MV-4-11 (cell line): ENCODE results near the gene CAPZA2.
A peak's percentile ranks its signal among the peaks of the same experiment; 100 is the strongest.
"Not testable (repeated sequence)": the region's sequence is repeated elsewhere in the genome, so short reads cannot be mapped to it uniquely, and the experiment has no call there.

Experiments
- DNase-seq: peaks from one replicate; lab custom pipeline; 2025; lab: John Stamatoyannopoulos, UW

The CAPZA2 gene

DNA sequence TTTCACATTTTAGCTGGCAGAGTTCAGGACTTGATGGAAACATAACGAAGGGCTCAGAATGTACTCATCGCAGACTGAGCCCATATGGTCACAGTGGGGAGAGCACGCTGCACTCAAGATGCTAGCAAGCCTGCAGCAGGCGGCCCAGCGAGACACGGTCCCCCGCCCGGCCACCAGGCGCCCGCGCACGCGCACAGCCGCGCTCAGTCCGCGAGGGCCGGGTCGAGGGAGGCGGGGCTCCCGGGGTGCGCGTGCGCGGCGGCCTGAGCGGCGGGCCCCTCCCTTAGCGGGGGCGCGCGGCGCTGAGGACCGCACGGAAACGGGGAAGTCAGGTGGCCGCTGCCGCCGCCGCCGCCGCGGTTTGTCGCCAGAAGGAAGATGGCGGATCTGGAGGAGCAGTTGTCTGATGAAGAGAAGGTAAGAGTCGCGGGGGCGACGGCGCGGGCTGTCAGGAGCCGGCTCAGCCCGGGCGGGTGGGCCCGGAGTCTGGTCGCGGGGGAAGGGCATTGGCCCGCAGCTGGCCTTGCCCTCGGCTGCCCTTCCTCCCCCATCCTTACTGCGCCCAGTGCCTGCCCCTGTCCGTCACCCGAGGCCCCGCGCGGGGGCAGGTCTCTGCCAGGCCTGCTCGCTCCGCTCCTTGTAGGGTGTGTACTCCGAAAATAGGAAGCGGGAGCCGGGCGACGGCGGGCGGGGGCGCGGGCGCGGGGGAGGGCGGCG lies at the start of gene CAPZA2:
TSS of gene CAPZA2 (plus strand) at position 354 of the 717 bp plus-strand sequence. CDS start at position 379, 25 bp downstream.
- DNase-seq: peak; percentile 85

DNA sequence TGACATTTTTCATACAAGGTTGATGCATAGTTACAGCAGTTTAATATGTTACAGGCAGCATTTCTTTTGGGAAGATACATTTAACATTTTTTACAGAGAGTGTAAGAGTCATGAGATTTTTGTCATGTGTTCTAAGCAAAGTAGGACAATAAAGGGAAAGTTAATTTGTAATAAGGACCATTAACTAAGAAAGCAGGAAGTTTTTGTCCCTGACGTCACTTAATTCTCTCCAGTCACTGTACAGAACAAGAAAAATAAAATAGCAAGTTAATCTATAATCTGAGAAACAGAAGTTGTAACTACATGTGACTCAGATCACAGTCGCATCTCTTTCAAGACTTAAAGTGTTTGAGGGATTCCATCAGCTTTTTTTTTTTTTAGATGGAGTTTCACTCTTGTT lies 49.5 kb upstream of the CAPZA2 start:
- no peak for DNase-seq

DNA sequence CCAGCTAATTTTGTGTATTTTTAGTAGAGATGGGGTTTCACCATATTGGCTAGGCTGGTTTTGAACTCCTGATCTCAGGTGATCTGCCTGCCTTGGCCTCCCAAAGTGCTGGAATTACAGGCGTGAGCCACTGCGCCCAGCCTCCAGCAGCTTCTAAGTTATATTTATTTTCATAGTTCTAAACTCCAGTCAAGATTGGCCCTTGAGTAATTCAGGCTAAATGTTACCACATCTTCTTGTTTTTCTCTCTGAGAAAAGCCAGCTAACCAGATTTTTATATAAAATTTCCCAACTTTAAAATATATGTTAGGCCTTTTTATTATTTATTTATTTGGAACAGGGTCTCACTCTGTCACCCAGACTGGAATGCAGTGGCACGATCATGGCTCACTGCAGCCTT lies 49.0 kb upstream of the CAPZA2 start:
- DNase-seq: not testable (repeated sequence)

DNA sequence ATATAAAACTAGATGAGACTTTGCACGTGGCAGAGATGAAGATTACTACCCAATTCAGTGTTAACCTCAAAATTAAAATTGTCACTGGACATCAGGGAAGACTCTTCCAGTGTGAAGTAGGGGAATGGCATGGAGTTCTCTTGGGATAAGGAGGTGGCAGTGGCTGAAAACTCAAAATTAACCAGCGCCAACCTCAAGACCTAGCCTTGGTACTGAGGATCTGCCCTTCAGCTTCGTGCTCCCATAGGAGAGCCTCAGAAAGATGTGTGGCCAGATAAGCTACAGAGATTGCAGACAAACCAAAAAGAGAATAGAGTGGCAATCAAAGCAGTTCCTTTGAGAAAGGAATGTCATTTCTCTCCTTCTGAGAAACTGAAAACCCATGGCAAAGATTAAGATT lies 47.3 kb upstream of the CAPZA2 start:
- no peak for DNase-seq

DNA sequence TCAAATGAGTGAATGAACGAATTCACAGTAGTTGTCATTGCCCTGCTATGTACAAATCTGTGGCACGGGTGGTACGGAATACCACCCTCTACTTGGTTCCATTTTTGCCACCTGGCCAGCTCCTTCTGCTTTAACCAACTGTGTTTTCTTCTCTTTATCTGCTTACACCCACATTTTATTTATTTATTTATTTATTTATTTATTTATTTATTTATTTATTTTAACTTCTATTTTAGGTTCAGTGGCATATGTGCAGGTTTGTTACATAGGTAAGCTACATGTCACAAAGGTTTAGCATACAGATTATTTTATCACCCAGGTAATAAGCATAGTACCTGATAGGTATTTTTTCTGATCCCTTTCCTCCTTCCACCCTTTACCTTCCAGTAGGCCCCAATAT lies 42.2 kb upstream of the CAPZA2 start:
- DNase-seq: no peak

DNA sequence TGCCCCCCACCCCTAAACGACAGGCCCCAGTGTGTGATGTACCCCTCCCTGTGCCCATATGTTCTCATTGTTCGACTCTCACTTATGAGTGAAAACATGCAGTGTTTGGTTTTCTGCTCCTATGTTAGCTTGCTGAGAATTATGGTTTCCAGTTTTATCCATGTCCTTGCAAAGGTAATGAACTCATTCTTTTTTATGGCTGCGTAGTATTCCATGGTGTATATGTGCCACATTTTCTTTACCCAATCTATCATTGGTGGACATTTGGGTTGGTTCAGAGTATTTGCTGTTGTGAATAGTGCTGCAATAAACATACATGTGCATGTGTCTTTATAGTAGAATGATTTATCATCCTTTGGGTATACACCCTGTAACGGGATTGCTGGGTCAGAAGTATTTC lies 40.7 kb upstream of the CAPZA2 start:
- not testable (repeated sequence) for DNase-seq

DNA sequence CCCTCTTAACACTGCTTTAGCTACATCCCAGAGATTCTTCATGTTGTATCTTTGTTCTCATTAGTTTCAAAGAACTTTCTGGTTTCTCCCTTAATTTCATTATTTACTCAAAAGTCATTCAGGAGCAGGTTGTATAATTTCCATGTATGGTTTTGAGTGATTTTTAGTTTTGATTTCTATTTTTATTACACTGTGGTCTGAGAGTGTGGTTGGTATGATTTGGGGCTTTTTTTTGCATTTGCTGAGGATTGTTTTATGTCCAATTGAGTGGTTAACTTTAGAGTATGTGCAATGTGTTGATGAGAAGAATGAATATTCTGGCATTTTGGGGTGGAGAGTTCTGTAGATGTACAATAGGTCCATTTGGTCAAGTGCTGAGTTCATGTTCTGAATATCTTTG lies 37.9 kb upstream of the CAPZA2 start:
- no peak for DNase-seq

DNA sequence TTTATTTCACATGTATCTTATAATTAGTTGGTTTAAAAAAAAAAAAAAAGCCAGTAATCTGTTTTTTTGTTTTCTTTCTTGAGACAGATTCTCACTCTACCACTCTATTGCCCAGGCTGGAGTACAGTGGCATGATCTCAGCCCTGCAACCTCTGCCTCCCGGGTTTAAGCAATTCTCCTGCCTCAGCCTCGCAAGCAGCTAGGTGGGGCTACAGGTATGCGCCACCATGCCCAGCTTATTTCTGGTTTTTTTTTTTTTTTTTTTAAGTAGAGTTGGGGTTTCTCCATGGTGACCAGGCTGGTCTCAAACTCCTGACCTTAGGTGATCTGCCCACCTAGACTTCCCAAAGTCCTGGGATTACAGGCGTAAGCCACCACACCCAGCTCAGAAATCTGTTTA lies 34.1 kb upstream of the CAPZA2 start:
- no peak for DNase-seq

DNA sequence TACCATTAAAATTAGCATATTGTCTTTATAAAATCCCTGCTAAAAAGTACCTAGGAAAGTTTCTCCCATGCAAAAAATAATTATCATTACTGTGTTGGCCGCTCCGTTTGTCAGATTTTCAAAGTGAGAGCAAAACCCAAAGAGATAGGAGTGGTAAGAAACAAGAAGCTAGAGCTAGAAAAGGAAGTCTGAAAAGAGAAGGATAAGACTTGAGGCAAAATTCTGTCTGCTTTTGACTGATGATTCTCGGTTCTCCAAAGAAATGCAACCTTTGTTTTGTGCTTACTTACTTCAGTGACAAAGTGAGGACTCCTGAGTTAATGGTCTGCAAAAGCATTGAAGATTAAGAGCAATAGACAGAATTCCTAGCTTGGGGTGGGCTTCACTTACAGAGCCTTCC lies 33.3 kb upstream of the CAPZA2 start:
- DNase-seq: no peak

DNA sequence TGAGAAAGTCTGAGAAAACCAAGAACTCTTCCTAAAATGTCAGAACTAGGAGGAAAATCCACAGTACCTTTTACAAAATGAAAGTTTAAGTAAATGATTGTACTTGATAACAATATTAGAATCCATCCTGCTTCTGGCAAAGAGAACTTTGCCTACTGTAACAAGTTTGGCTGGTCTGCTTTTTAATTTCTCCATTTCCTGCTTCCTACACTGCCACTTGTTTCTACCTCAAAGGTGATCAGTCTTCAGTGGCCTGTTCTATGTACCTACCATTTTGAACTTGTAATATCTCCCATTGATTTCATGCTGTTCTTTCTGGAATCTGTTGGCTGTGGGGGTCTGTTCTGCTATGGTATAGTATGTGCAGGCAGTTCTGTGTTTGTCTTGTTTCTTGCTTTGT lies 32.9 kb upstream of the CAPZA2 start:
- no peak for DNase-seq

DNA sequence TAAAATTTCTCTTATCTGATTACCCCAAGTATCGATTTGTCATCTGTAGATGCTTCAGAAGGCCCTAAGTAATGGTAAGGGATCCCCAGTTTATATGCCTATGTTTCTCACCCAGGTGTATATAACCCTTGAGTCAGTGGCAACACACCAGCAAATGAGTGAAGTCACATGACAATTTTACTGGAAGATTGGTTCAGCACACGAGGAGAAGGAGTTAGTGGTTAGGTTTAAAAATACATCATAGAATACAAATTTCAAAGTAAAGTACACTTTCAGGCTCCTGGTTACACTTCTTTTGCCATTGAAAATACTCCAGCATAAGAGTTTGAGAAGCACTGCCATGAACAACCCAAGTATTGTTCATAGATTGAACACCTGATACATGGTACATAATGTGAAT lies 29.7 kb upstream of the CAPZA2 start:
- DNase-seq: no peak

DNA sequence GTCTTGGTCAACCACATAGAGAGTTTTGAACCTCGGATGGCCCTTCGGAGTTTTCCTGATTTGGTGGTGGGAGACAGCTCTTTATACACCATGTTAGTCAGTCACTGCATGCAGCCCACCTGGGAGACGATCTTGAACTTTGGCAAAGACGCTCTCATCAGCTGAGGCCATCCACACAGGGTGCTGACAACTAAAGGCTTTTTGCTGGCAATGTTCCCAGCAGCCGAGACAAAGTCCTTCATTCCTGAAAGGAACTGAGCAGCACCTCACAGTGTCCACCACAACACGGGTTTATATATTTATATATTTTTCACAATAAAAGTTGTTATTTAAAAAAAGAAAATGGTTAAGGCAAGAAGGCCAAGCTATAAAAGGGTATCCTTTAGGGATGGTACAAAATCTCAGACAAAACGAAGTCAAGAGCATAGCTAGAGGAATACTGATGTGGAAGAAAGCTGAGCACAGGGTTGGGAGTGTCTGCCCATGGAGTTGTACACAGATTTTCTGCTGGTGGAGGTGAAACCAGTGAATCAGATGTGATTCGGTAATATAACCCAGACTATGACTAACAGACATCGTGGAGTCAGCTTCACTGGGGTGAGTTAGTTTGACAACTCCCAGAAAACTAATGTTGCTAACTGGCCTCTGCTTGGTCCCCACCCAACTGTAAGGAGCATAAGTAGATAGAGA lies 27.4 kb upstream of the CAPZA2 start:
- no peak for DNase-seq

DNA sequence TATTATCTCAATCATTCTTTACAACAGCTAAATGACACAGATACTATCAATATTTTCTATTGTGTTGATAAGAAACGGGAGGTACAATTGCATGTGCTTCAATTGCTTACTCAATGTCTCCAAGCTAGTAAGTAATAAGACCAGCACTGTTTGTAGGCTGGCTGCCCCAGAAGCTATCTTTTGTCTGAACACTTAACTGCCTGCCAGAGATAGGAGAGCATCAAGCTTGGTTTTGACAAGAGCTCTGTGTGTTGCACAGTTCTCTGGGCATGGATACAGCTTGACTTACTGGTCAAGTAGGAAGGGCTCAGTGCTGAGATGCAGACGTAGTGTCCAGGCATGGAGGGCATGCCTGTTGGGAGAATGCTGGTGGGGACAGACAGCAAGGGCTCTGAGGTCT lies 26.3 kb upstream of the CAPZA2 start:
- DNase-seq: no peak

DNA sequence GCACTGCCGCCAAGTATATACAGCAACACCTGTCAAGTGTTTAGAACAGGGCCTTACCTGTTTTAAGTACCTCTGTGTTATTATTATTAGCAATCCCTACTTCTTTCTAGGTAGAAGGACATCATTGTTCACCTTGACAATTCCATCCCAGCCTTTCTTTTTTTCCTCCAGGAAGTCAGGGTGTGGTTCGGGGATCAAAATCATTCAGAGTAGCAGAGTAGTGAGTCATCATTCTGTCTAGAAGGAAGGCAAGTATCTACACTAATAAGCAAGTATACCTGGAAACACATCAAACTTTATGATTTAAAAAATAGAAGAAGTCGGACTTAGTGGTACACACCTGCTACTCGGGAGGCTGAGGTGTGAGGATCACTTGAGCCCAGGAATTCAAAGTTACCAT lies 25.5 kb upstream of the CAPZA2 start:
- no peak for DNase-seq

DNA sequence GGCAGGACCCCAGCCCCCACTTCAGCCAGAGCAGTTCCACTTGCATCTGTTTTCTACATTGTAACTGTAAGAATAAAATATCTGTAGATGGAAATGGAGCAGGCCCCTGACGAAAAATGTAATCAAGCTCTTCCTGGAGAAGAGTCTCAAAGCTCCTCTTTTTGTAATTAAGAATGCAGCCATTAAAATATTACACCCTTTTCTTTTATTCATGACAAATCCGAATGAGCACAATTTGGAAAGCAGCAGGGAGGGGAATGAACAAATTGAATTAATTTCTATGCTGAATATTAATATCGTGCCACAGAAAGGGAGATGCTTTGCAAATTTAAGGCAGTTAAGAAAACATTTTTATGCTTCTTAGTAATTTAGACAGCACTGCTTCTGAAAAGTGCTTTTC lies 24.8 kb upstream of the CAPZA2 start:
- no peak for DNase-seq

DNA sequence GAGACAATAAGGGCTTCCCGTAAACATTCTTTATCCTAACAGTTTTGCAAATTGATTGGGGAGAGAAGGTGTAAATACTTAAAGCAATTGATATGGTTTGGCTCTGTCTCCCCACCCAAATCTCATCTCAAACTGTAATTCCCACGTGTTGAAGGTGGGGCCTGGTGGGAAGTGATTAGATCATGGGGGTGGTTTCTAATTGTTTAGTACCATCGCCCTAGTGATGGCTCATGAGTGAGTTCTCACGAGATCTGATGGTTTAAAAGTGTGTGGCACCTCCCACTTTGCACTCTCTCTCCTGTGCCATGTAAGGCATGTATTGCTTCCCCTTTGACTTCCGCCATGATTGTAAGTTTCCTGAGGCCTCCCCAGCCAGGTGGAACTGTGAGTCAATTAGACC lies 22.1 kb upstream of the CAPZA2 start:
- DNase-seq: no peak

DNA sequence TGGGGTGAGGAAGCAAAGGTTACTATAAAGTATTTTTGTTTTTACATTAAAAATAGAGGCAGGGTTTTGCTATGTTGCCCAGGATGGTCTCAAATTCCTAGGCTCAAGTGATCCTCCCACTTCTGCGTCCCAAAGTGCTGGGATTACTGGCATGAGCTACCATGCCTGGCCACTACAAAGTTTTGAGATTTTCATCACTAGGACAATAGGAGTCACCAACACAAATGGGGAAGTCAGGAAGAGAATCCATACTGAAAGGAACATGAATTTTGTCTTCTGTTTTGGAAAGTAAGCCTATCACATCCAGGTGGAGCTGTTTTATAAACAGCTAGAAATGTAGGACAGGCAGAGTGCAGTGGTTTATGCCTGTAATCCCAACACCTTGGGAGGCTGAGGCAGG lies 20.0 kb upstream of the CAPZA2 start:
- DNase-seq: no peak

DNA sequence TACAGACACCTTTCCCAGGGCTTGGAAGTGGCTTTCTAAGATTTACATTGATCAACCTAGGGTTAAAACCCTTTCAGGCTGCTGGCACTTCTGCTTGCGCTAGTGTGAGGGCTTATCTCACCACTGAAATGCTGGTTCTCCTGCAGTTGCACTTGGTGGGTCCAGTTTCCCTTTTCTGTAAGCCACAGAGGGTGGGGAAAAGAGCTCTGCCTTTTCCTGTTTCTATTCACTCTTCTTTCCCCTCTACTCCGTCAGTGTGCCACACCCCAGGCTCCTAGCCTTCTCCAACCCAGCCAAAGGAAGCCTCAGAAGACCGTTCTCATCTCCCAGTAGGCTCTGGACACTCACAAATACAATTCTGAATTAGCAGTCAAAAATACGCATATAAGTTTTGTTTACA lies 19.0 kb upstream of the CAPZA2 start:
- DNase-seq: peak; percentile 78

DNA sequence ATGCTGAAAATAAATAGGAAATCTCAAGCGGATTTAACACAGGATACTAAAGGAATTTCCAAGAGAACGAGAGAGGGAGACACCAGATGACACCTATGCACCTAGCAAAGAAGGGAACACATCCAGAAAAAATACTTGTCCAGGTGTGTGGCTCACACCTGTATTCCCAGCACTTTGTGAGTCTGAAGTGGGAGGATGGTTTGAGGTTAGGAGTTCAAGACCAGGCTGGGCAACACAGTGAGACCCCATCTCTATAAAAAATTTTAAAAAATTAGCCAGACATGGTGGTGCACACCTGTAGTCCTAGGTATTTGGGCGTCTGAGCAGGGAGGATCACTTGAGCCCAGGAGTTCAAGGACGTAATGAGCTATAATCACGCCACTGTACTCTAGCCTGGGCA lies 11.2 kb upstream of the CAPZA2 start:
- no peak for DNase-seq

DNA sequence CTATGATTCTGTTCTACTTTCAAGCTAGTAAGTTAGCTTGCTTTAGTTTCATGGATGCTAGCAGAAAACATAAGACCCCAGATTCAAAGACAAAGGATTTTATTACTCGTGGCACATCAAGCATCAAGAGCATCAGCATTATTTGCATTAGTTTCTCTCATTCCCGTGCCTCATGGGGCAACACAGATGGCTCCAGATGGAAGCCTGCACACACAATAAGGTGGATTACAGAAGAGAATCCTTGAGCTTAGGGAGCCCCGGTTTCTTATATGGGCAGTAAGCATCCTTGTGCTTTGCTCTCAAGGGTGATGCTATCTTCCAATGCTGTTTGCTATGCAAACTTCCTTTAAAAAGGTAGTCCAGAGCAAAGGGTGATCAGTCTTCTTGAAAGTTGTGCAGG lies 10.7 kb upstream of the CAPZA2 start:
- no peak for DNase-seq

DNA sequence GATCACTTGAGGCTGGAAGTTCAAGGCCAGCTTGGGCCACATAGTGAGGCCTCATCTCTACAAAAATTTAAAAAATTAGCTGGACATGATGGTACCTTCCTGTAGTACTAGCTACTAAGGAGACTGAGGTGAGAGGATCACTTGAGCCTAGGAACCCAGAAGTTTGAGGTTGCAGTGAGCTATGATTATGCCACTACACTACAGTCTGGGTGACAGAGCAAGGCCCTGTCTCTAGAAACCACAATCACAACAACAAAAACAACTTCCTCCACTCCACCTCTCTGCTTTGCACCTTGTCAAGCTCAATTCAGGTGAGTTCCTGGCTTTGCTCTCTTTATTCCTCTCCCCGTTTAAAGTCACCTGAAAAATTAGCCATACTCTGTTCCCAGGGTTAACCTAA lies 8.3 kb upstream of the CAPZA2 start:
- DNase-seq: no peak

DNA sequence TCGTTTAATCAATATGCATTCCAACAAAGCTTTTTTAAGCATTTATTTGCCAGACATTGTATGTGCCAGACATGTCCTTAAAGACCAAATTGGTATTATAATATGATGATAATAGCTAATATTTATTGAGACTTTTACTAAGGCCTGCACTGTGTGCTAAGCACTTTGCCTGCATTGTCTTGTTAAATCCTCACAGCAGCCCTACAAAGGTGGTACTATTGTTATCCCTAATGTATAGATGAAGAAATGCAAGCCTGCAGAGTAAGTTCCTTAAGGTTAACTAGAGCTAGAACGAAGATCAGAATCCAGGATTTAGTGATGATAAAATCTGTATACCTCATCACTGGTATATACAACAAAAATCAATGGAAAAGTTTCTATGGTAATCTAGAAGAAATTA lies 5.3 kb upstream of the CAPZA2 start:
- no peak for DNase-seq

DNA sequence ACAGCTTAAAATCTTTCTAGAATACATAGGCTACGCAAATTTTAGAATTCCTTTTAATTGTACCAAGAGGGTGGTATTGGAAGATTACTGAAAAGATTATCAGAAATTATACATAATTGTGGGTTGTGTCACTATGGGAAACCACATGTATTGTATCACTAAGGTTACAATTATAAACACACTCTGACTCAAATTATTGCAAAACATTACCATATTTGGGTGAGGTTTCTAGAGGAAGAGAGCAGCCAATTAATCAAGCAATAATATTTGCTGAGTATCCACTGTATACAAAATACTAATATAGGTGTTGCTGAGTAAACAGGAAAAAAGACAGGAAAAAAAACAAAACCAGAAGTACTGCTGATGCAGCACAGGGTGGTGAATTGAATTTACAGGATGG lies 3.1 kb upstream of the CAPZA2 start:
- peak; percentile 84 for DNase-seq

DNA sequence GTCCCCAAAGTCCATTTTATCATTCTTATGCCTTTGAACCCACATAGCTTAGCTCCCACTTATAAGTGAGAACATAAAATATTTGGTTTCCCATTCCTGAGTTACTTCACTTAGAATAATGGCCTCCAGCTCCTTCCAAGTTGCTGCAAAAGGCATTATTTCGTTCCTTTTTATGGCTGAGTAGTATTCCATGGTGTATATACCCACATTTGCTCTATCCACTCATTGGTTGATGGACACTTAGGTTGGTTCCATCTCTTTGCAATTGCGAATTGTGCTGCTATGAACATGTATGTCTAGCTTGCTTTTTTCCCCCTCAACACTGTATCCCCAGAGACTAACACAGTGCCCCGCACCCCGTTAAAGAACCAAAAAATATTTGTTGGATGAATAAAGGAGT lies 670 bp upstream of the CAPZA2 start:
- DNase-seq: no peak
